ENCODE results near the gene HELT. TPM values are rescaled to one million over a fixed set of nuclear protein-coding genes. Genes with fewer than 3 reads are reported as not detected.

HELT gene
- total and polyA plus RNA-seq, 2 experiments from 2014 or later, result not detected

DNA sequence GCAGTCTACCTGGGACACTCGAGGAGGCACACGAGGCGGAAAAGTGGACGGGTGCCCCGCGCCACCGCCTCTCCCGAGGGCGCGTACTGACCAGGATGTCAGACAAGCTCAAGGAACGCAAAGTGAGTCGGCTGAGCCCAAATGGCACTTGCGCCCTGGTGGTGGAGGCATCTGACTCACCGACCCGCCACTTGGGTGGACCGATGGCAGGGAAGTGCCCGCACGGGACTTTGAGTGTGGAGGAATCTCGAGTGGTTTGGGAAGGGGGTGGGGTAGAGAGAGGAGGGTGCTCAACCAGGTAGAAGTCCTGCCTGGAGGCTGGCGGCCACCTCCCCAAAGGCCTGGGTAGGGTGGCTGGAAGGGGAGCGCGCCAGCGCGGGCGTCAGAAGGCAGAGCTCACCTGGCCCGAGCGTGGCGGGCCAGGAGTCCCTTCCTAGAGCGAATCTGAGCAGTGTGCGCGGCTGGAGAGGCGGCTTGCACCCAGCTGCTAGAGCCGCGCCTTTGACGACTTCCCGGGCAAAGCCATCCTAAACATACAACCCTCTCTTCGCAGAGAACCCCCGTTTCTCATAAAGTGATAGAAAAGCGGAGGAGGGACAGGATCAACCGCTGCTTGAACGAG lies 655 bp downstream of the HELT start:
- H3K27ac ChIP-seq, result no peak overlapping the region
- no peaks in the 10 kb centered on the region for H3K36me3 ChIP-seq
- H3K4me3 ChIP-seq, result no peak overlapping the region
- DNase-seq (ENCODE audit: low read depth in 1 of 2, low spot score in 1 of 2), result no peak
- H3K4me1 ChIP-seq (ENCODE audit: low read depth), result peaks cover 22% of the 10 kb centered on the region
- H3K27me3 ChIP-seq, result peaks cover 100% of the 10 kb centered on the region
- no peaks in the 10 kb centered on the region for H3K9me3 ChIP-seq (ENCODE audit: low read depth)
- TF ChIP-seq, protein P1, sequence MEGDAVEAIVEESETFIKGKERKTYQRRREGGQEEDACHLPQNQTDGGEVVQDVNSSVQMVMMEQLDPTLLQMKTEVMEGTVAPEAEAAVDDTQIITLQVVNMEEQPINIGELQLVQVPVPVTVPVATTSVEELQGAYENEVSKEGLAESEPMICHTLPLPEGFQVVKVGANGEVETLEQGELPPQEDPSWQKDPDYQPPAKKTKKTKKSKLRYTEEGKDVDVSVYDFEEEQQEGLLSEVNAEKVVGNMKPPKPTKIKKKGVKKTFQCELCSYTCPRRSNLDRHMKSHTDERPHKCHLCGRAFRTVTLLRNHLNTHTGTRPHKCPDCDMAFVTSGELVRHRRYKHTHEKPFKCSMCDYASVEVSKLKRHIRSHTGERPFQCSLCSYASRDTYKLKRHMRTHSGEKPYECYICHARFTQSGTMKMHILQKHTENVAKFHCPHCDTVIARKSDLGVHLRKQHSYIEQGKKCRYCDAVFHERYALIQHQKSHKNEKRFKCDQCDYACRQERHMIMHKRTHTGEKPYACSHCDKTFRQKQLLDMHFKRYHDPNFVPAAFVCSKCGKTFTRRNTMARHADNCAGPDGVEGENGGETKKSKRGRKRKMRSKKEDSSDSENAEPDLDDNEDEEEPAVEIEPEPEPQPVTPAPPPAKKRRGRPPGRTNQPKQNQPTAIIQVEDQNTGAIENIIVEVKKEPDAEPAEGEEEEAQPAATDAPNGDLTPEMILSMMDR (IDR thresholded peaks at IDR 0.05; ENCODE audit: low read depth, low read length), result no peak

DNA sequence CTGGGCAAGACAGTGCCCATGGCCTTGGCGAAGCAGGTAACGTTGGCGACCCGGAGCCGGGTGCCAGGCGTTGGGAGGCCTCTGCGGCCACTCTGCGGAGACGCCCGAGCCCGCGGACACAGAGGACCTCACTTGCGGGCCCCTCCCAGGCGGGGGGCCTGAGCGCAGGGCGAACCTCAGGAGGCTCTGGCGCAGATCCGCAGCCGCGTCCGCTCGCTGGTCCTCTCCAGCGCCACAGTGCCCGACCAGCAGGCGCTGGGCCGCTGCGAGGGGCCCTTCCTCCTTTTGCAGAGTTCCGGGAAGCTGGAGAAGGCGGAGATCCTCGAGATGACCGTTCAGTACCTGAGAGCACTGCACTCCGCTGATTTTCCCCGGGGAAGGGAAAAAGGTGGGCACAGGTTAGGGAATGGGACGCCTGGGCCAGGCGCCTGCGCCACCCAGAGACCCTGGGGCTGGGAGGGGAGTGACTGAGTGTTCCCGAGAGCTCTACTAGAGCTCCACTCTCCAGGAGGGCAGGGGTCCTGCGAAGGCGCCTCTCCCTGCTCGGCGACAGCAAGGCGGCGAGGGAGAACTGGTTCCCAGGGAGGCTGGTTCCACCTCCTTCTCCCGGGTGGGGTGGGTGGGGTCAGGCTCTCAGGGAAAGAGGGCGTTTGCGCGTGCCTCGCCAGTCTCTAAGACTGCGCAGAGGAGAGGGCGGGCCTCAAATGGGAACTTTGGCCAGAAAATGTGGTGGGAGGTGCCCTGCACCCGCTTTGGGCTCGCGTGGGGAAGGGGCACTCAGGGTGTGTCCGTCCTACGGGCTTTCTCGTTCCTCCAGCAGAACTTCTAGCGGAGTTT lies 1.4 kb downstream of the HELT start:
- no peak for DNase-seq (ENCODE audit: low read depth in 1 of 2, low spot score in 1 of 2)
- Histone ChIP-seq H3K4me1 (ENCODE audit: low read depth) (peaks cover 22% of the 10 kb centered on the region), H3K9me3 (ENCODE audit: low read depth) (no peaks in the 10 kb centered on the region), H3K27me3 (peaks cover 100% of the 10 kb centered on the region), H3K4me3 (peak overlapping the region; percentile 21), H3K36me3 (no peaks in the 10 kb centered on the region), H3K27ac (no peak overlapping the region)
- TF ChIP-seq, protein P1 (IDR thresholded peaks at IDR 0.05; ENCODE audit: low read depth, low read length), result no peak

DNA sequence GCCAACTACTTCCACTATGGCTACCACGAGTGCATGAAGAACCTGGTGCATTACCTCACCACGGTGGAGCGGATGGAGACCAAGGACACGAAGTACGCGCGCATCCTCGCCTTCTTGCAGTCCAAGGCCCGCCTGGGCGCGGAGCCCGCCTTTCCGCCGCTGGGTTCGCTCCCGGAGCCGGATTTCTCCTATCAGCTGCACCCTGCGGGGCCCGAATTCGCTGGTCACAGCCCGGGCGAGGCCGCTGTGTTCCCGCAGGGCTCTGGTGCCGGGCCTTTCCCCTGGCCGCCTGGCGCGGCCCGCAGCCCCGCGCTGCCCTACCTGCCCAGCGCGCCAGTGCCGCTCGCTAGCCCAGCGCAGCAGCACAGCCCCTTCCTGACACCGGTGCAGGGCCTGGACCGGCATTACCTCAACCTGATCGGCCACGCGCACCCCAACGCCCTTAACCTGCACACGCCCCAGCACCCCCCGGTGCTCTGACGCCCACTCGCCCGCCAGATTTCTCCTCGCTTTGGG lies 2.1 kb downstream of the HELT start:
- Histone ChIP-seq H3K4me3 (peak overlapping the region; percentile 21), H3K27ac (no peak overlapping the region), H3K27me3 (peaks cover 100% of the 10 kb centered on the region), H3K4me1 (ENCODE audit: low read depth) (peaks cover 22% of the 10 kb centered on the region), H3K36me3 (no peaks in the 10 kb centered on the region), H3K9me3 (ENCODE audit: low read depth) (no peaks in the 10 kb centered on the region)
- TF ChIP-seq, protein P1 (IDR thresholded peaks at IDR 0.05; ENCODE audit: low read depth, low read length), result no peak
- peak in 1 of 2 donors; percentile 35 for DNase-seq (ENCODE audit: low read depth in 1 of 2, low spot score in 1 of 2)

DNA sequence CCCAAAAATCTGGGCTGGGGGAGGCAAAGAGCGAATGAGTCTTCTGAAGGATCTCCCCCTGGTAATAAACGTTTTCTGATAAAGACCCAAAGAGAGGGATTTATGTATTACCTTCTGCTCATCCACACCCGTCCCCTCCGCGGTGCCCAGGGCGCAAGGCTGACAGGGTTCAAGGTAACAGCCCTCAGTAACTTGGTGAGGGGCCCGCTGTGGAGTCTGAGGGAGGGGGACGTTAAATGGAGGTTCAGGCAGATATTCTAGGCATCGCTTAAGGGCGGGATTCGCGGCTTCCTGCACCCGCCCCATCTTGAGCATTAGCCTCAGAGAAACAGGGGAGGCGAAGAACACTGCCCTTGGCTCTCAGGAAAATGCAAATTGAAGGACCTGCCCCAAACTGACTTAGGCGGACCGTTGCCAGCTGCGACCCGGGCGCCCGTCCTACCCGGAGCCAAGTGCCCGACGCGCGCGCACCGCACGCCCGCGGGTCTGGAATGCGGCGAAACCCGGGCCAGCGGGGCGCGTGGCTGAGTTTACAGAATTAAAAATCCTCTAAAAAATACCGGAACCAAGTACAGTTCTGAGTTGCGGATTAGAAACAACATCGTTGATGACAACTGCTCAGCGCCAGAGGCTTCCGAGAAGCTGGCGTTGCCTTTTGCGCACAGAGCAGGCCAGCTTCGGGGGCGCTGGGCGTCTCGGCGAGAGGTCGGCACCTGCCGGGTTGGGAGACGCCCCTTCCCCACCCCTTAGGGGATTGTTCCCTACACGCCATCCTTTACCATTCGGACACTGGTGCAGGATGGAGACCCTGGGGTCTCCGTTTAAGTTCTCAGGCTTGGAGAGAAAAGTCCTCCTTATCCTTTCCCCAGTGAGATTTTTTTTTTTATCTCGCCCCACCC lies 2.8 kb downstream of the HELT start:
- H3K27ac ChIP-seq, result no peak overlapping the region
- no peak overlapping the region for H3K4me3 ChIP-seq
- peaks cover 22% of the 10 kb centered on the region for H3K4me1 ChIP-seq (ENCODE audit: low read depth)
- no peaks in the 10 kb centered on the region for H3K36me3 ChIP-seq
- no peak for DNase-seq (ENCODE audit: low read depth in 1 of 2, low spot score in 1 of 2)
- TF ChIP-seq, protein P1 (IDR thresholded peaks at IDR 0.05; ENCODE audit: low read depth, low read length), result no peak
- no peaks in the 10 kb centered on the region for H3K9me3 ChIP-seq (ENCODE audit: low read depth)
- H3K27me3 ChIP-seq, result peaks cover 100% of the 10 kb centered on the region

DNA sequence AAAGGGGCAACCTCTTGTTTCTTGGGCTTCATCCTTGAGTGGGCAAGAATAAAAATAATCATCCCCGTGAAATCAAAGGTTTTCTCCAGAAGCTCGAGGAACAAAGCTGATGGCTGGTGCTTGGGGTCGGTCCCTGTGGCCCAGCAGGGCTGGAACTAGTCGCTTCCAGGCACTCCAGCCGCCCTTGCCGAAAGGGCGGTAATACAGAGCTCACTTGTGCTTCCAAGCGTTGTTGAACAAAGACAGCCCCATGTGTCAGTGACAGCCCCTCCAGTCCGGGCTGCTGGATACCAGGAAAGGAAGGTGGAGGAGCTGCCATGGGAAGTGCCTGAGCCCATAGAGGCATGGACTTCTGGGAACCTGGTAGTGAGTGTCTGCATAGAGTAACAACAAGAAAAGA lies 5.2 kb downstream of the HELT start:
- TF ChIP-seq, protein P1 (IDR thresholded peaks at IDR 0.05; ENCODE audit: low read depth, low read length), result no peak
- DNase-seq (ENCODE audit: low read depth in 1 of 2, low spot score in 1 of 2), result no peak
- peaks cover 22% of the 10 kb centered on the region for H3K4me1 ChIP-seq (ENCODE audit: low read depth)

More for the DNA sequence above, 5.2 kb downstream of the HELT start:
- no peaks in the 10 kb centered on the region for H3K9me3 ChIP-seq (ENCODE audit: low read depth)
- H3K36me3 ChIP-seq, result no peaks in the 10 kb centered on the region
- H3K27me3 ChIP-seq, result peaks cover 100% of the 10 kb centered on the region
- H3K27ac ChIP-seq, result no peak overlapping the region
- no peak overlapping the region for H3K4me3 ChIP-seq

Data from cardiac muscle cell (in vitro differentiated cells and primary cell).